GM12892 (cell line): ENCODE data around the gene SHB.

Source experiments
- DNase-seq: peaks from one replicate; pipeline ENCODE4 v3.0.0; 2011; ENCODE audit not compliant: insufficient read length
- FAIRE-seq: peaks from 2 replicates; lab custom pipeline; 2011; peaks lifted over from hg19 to GRCh38; lab: Jason Lieb, UNC
- POLR2A ChIP-seq: IDR thresholded peaks from 2 replicates; pipeline ENCODE4 v1.6.1; 2011; ENCODE audit warnings: low read depth, low read length, control low read depth
- POLR2AphosphoS5 ChIP-seq: IDR thresholded peaks from 2 replicates; pipeline ENCODE4 v1.6.1; 2011; ENCODE audit warnings: low read depth, low read length, control low read depth
- TAF1 ChIP-seq: IDR thresholded peaks from 2 replicates; pipeline ENCODE4 v1.6.1; 2011; ENCODE audit warnings: low read depth, mild to moderate bottlenecking, control low read depth, low read length, borderline replicate concordance

The SHB gene

GRCh38 chr9:37946041-37946440 is 123.0 kb downstream of the SHB start:
- TF ChIP-seq POLR2AphosphoS5 (no peak), TAF1 (no peak), POLR2A (no peak)
- FAIRE-seq (no peak), DNase-seq (no peak)

- no peak for TF ChIP-seq POLR2AphosphoS5
- TF ChIP-seq TAF1, result no peak
- no peak for TF ChIP-seq POLR2A
- no peak for DNase-seq
- FAIRE-seq, result no peak
Measured at GRCh38 chr9:37944671-37945481, 124.2 kb downstream of the SHB start.

- TF ChIP-seq TAF1 (no peak), POLR2AphosphoS5 (no peak), POLR2A (no peak)
- DNase-seq, result no peak
- FAIRE-seq, result no peak
Measured at GRCh38 chr9:37944266-37944650, 124.8 kb downstream of the SHB start.

GRCh38 chr9:37943345-37944265 is 125.4 kb downstream of the SHB start:
- DNase-seq (no peak), FAIRE-seq (no peak)
- TF ChIP-seq POLR2A (no peak), TAF1 (no peak), POLR2AphosphoS5 (no peak)

- no peak for DNase-seq
Measured at GRCh38 chr9:37942621-37943344, 126.2 kb downstream of the SHB start.

GRCh38 chr9:37941253-37941652 is 127.8 kb downstream of the SHB start:
- no peak for FAIRE-seq
- no peak for DNase-seq
- TF ChIP-seq TAF1 (no peak), POLR2AphosphoS5 (no peak), POLR2A (no peak)

More at GRCh38 chr9:37942621-37943344, 126.2 kb downstream of the SHB start:
- TF ChIP-seq POLR2A (no peak), POLR2AphosphoS5 (no peak), TAF1 (no peak)
- no peak for FAIRE-seq

- DNase-seq, result no peak
- FAIRE-seq, result no peak
- no peak for TF ChIP-seq TAF1
- no peak for TF ChIP-seq POLR2AphosphoS5
- no peak for TF ChIP-seq POLR2A
Measured at GRCh38 chr9:37939575-37940095, 129.4 kb downstream of the SHB start.

- FAIRE-seq (no peak), DNase-seq (no peak)
- TF ChIP-seq POLR2A, result no peak
- TF ChIP-seq TAF1, result no peak
- TF ChIP-seq POLR2AphosphoS5, result no peak
Measured at GRCh38 chr9:37938121-37938891, 130.7 kb downstream of the SHB start.

GRCh38 chr9:37937366-37937765 is 131.7 kb downstream of the SHB start:
- DNase-seq, result no peak
- FAIRE-seq, result no peak
- no peak for TF ChIP-seq TAF1
- no peak for TF ChIP-seq POLR2A
- TF ChIP-seq POLR2AphosphoS5, result no peak

GRCh38 chr9:37936965-37937364 is 132.1 kb downstream of the SHB start:
- no peak for FAIRE-seq
- no peak for DNase-seq
- TF ChIP-seq POLR2A, result no peak
- TF ChIP-seq TAF1, result no peak
- no peak for TF ChIP-seq POLR2AphosphoS5

GRCh38 chr9:37936376-37936775 is 132.7 kb downstream of the SHB start:
- FAIRE-seq (no peak), DNase-seq (no peak)
- TF ChIP-seq TAF1 (no peak), POLR2AphosphoS5 (no peak), POLR2A (no peak)
